Karpas-422 (cell line): Measurements from ENCODE around the gene HSD3B7. TPM values are rescaled to one million over a fixed set of nuclear protein-coding genes. Genes with fewer than 3 reads are reported as not detected.

Source experiments
- DNase-seq: peaks from one replicate; pipeline ENCODE4 v3.0.0-alpha.2; 2015
- H2AFZ ChIP-seq: fragments of 200-600 bp; sonication (generic); 2 replicates; pipeline ENCODE4 v1.6.1; 2014; ENCODE audit warnings: antibody characterized with exemption, low read length, mixed read lengths
- H3K27ac ChIP-seq: fragments of 200-600 bp; sonication (generic); 2 replicates; pipeline ENCODE4 v1.5.1; 2014; ENCODE audit warnings: mild to moderate bottlenecking, low read length, moderate library complexity
- H3K27me3 ChIP-seq: fragments of 200-600 bp; sonication (generic); 2 replicates; pipeline ENCODE4 v1.6.1; 2014; ENCODE audit warnings: low read length, mixed read lengths
- H3K36me3 ChIP-seq: fragments of 200-600 bp; sonication (generic); 2 replicates; pipeline ENCODE4 v1.6.1; 2014; ENCODE audit warnings: low read length, mixed read lengths; ENCODE audit not compliant: insufficient read depth
- H3K4me1 ChIP-seq: fragments of 200-600 bp; sonication (generic); 2 replicates; pipeline ENCODE4 v1.6.1; 2014; ENCODE audit warnings: mild to moderate bottlenecking, low read length, mixed read lengths
- H3K4me2 ChIP-seq: fragments of 200-600 bp; sonication (generic); 2 replicates; pipeline ENCODE4 v1.6.1; 2014; ENCODE audit warnings: low read length, low read depth, mild to moderate bottlenecking; ENCODE audit not compliant: poor library complexity, severe bottlenecking
- H3K4me3 ChIP-seq: fragments of 200-600 bp; sonication (generic); 2 replicates; pipeline ENCODE4 v1.5.1; 2014; ENCODE audit warnings: mild to moderate bottlenecking, antibody characterized with exemption, low read length, mixed read lengths
- H3K79me2 ChIP-seq: fragments of 200-600 bp; sonication (generic); 2 replicates; pipeline ENCODE4 v1.6.1; 2014; ENCODE audit warnings: mild to moderate bottlenecking, low read length, mixed read lengths
- H3K9ac ChIP-seq: fragments of 200-600 bp; sonication (generic); 2 replicates; pipeline ENCODE4 v1.6.0; 2014; ENCODE audit warnings: low read length
- H3K9me2 ChIP-seq: fragments of 200-600 bp; sonication (generic), shearing (Covaris generic); replicated peaks from 2 replicates; pipeline ENCODE4 v1.6.0; 2014; ENCODE audit warnings: mild to moderate bottlenecking, low read length, moderate library complexity; ENCODE audit not compliant: insufficient read depth
- H3K9me3 ChIP-seq: fragments of 300-700, 200-600 bp; sonication (generic); 2 replicates; pipeline ENCODE4 v1.6.1; 2014; ENCODE audit warnings: low read length, mixed read lengths
- H4K20me1 ChIP-seq: fragments of 200-600 bp; sonication (generic); 2 replicates; pipeline ENCODE4 v1.6.1; 2014; ENCODE audit warnings: mild to moderate bottlenecking, antibody characterized with exemption, low read length, low read depth; ENCODE audit not compliant: insufficient read depth
- total RNA-seq: library from RNA; depleted of rRNA; stranded (reverse); fragments of >200 nt; shearing (Covaris generic); gene quantifications from 2 replicates; pipeline ENCODE4 v1.2.3, GENCODE V29; 2014; ENCODE audit warnings: low replicate concordance

The HSD3B7 gene
- total RNA-seq, 1 experiment from 2014 or later, result 2.7 TPM

GRCh38 chr16:31005350-31006085, 20.5 kb downstream of the HSD3B7 start:
- Histone ChIP-seq H2AFZ (no peak overlapping the region), H3K9me2 (no peaks in the 10 kb centered on the region), H4K20me1 (no peaks in the 10 kb centered on the region), H3K4me2 (no peak overlapping the region), H3K4me1 (peaks cover 4% of the 10 kb centered on the region), H3K4me3 (no peak overlapping the region), H3K79me2 (no peaks in the 10 kb centered on the region), H3K9ac (no peak overlapping the region), H3K36me3 (no peaks in the 10 kb centered on the region), H3K27me3 (no peaks in the 10 kb centered on the region), H3K9me3 (no peaks in the 10 kb centered on the region), H3K27ac (no peak overlapping the region)
- no peak for DNase-seq

GRCh38 chr16:31006086-31006385, 21.0 kb downstream of the HSD3B7 start:
- Histone ChIP-seq H3K36me3 (no peaks in the 10 kb centered on the region), H3K4me3 (no peak overlapping the region), H3K27ac (no peak overlapping the region), H3K9me2 (no peaks in the 10 kb centered on the region), H2AFZ (no peak overlapping the region), H4K20me1 (no peaks in the 10 kb centered on the region), H3K9ac (no peak overlapping the region), H3K9me3 (no peaks in the 10 kb centered on the region), H3K4me1 (peaks cover 4% of the 10 kb centered on the region), H3K27me3 (no peaks in the 10 kb centered on the region), H3K79me2 (no peaks in the 10 kb centered on the region), H3K4me2 (no peak overlapping the region)
- no peak for DNase-seq

- Histone ChIP-seq H3K36me3 (no peaks in the 10 kb centered on the region), H3K27ac (no peak overlapping the region), H4K20me1 (no peaks in the 10 kb centered on the region), H3K9me2 (no peaks in the 10 kb centered on the region), H2AFZ (no peak overlapping the region), H3K4me2 (no peak overlapping the region), H3K9ac (no peak overlapping the region), H3K9me3 (no peaks in the 10 kb centered on the region), H3K4me1 (peaks cover 4% of the 10 kb centered on the region), H3K4me3 (no peak overlapping the region), H3K27me3 (no peaks in the 10 kb centered on the region), H3K79me2 (no peaks in the 10 kb centered on the region)
- no peak for DNase-seq
Measured at GRCh38 chr16:31006589-31006988, 21.6 kb downstream of the HSD3B7 start.

GRCh38 chr16:31007684-31008083, 22.7 kb downstream of the HSD3B7 start:
- Histone ChIP-seq H3K9ac (no peak overlapping the region), H4K20me1 (no peaks in the 10 kb centered on the region), H3K4me3 (no peak overlapping the region), H3K79me2 (no peaks in the 10 kb centered on the region), H3K27me3 (no peaks in the 10 kb centered on the region), H3K9me2 (no peaks in the 10 kb centered on the region), H3K4me2 (no peak overlapping the region), H3K4me1 (peaks cover 4% of the 10 kb centered on the region), H2AFZ (no peak overlapping the region), H3K27ac (no peak overlapping the region), H3K36me3 (no peaks in the 10 kb centered on the region), H3K9me3 (no peaks in the 10 kb centered on the region)
- no peak for DNase-seq

- Histone ChIP-seq H3K4me3 (no peak overlapping the region), H3K79me2 (no peaks in the 10 kb centered on the region), H4K20me1 (no peaks in the 10 kb centered on the region), H3K27me3 (no peaks in the 10 kb centered on the region), H3K9ac (no peak overlapping the region), H3K4me1 (peaks cover 4% of the 10 kb centered on the region), H3K27ac (no peak overlapping the region), H3K9me3 (no peaks in the 10 kb centered on the region), H3K36me3 (no peaks in the 10 kb centered on the region), H2AFZ (no peak overlapping the region), H3K9me2 (no peaks in the 10 kb centered on the region), H3K4me2 (no peak overlapping the region)
- DNase-seq, result no peak
Measured at GRCh38 chr16:31008149-31008548, 23.1 kb downstream of the HSD3B7 start.

GRCh38 chr16:31008551-31008950, 23.5 kb downstream of the HSD3B7 start:
- H3K4me3 ChIP-seq, result no peak overlapping the region
- H3K9ac ChIP-seq, result no peak overlapping the region
- H3K4me1 ChIP-seq, result peaks cover 4% of the 10 kb centered on the region
- H3K4me2 ChIP-seq, result no peak overlapping the region
- no peak overlapping the region for H2AFZ ChIP-seq
- H3K9me3 ChIP-seq, result no peaks in the 10 kb centered on the region
- no peaks in the 10 kb centered on the region for H3K79me2 ChIP-seq
- H3K9me2 ChIP-seq, result no peaks in the 10 kb centered on the region
- H3K27ac ChIP-seq, result no peak overlapping the region
- H3K36me3 ChIP-seq, result no peaks in the 10 kb centered on the region
- no peaks in the 10 kb centered on the region for H4K20me1 ChIP-seq
- no peaks in the 10 kb centered on the region for H3K27me3 ChIP-seq
- DNase-seq, result no peak

GRCh38 chr16:31009120-31009519, 24.1 kb downstream of the HSD3B7 start:
- Histone ChIP-seq H3K4me3 (no peak overlapping the region), H3K36me3 (no peaks in the 10 kb centered on the region), H3K9me3 (no peaks in the 10 kb centered on the region), H3K4me2 (no peak overlapping the region), H3K79me2 (no peaks in the 10 kb centered on the region), H4K20me1 (no peaks in the 10 kb centered on the region), H2AFZ (no peak overlapping the region), H3K4me1 (peaks cover 4% of the 10 kb centered on the region), H3K9me2 (no peaks in the 10 kb centered on the region), H3K27ac (no peak overlapping the region), H3K9ac (no peak overlapping the region), H3K27me3 (no peaks in the 10 kb centered on the region)
- no peak for DNase-seq

GRCh38 chr16:31009894-31010584, 25.0 kb downstream of the HSD3B7 start:
- Histone ChIP-seq H3K27me3 (no peaks in the 10 kb centered on the region), H3K27ac (no peak overlapping the region), H3K4me2 (no peak overlapping the region), H3K9me3 (no peaks in the 10 kb centered on the region), H3K4me1 (peaks cover 2% of the 10 kb centered on the region), H3K9ac (no peak overlapping the region), H4K20me1 (no peaks in the 10 kb centered on the region), H3K9me2 (no peaks in the 10 kb centered on the region), H3K79me2 (no peaks in the 10 kb centered on the region), H3K36me3 (no peaks in the 10 kb centered on the region), H3K4me3 (no peak overlapping the region), H2AFZ (no peak overlapping the region)
- no peak for DNase-seq
